GM23338 (cell line): Measurements from ENCODE around the gene RSU1. TPM values are rescaled to one million over a fixed set of nuclear protein-coding genes. Genes with fewer than 3 reads are reported as not detected.

Source experiments
- ATAC-seq: fragments of 200-7000 bp; cut with Tn5 transposase; 3 replicates; pipeline ENCODE4 v1.9.1; 2020
- DNase-seq: peaks from one replicate; pipeline ENCODE4 v3.0.0-alpha.2; 2015; ENCODE audit warnings: low spot score
- H2AFZ ChIP-seq: fragments of 200-600 bp; sonication (generic); 2 replicates; pipeline ENCODE4 v1.8.0; 2016; ENCODE audit warnings: antibody characterized with exemption, mild to moderate bottlenecking, moderate library complexity
- H3F3A ChIP-seq: fragments of 200-600 bp; sonication (generic); replicated peaks from 2 replicates; pipeline ENCODE4 v1.8.0; 2017; ENCODE audit warnings: antibody characterized with exemption, mixed run types, low read depth
- H3K27ac ChIP-seq: fragments of 200-600 bp; sonication (generic); 2 replicates; pipeline ENCODE4 v1.6.1; 2016; ENCODE audit warnings: low read depth
- H3K27me3 ChIP-seq: fragments of 200-600 bp; sonication (generic); 2 replicates; pipeline ENCODE4 v1.8.0; 2016; ENCODE audit warnings: mild to moderate bottlenecking, mixed run types, moderate library complexity; ENCODE audit not compliant: insufficient read depth
- H3K36me3 ChIP-seq: fragments of 200-600 bp; sonication (generic); 2 replicates; pipeline ENCODE4 v1.8.0; 2016; ENCODE audit warnings: mild to moderate bottlenecking; ENCODE audit not compliant: insufficient read depth
- H3K4me1 ChIP-seq: fragments of 200-600 bp; sonication (generic); 2 replicates; pipeline ENCODE4 v1.8.0; 2016; ENCODE audit warnings: mild to moderate bottlenecking, moderate library complexity; ENCODE audit not compliant: insufficient read depth
- H3K4me2 ChIP-seq: fragments of 200-600 bp; sonication (generic); 2 replicates; pipeline ENCODE4 v1.7.1; 2017; ENCODE audit warnings: mixed run types
- H3K4me3 ChIP-seq: fragments of 200-600 bp; sonication (generic); 2 replicates; pipeline ENCODE4 v1.6.1; 2016; ENCODE audit warnings: mixed run types
- H3K79me2 ChIP-seq: fragments of 200-600 bp; sonication (generic); replicated peaks from 2 replicates; pipeline ENCODE4 v1.8.0; 2017; ENCODE audit warnings: mild to moderate bottlenecking; ENCODE audit not compliant: insufficient read depth
- H3K9me2 ChIP-seq: fragments of 200-600 bp; sonication (generic); 2 replicates; pipeline ENCODE4 v1.8.0; 2017; ENCODE audit not compliant: insufficient read depth
- H4K20me1 ChIP-seq: fragments of 200-600 bp; sonication (generic); replicated peaks from 2 replicates; pipeline ENCODE4 v1.8.0; 2017; ENCODE audit warnings: mild to moderate bottlenecking; ENCODE audit not compliant: insufficient read depth
- H3K27ac Mint-ChIP-seq: 2 replicates; pipeline ENCODE4 v1.8.0; 2020; ENCODE audit warnings: inconsistent platforms, mild to moderate bottlenecking, moderate library complexity, mixed read lengths
- H3K27me3 Mint-ChIP-seq: 3 replicates; pipeline ENCODE4 v1.8.0; 2022; ENCODE audit warnings: low read depth, mild to moderate bottlenecking, moderate library complexity, mixed read lengths, inconsistent platforms; ENCODE audit not compliant: insufficient read depth, poor library complexity
- H3K36me3 Mint-ChIP-seq: 3 replicates; pipeline ENCODE4 v1.8.0; 2021; ENCODE audit warnings: low read depth, mild to moderate bottlenecking, inconsistent platforms, moderate library complexity, mixed read lengths
- H3K4me1 Mint-ChIP-seq: 3 replicates; pipeline ENCODE4 v1.8.0; 2020; ENCODE audit warnings: mild to moderate bottlenecking, inconsistent platforms, mixed read lengths
- H3K4me3 Mint-ChIP-seq: 3 replicates; pipeline ENCODE4 v1.8.0; 2021; ENCODE audit warnings: moderate library complexity, mild to moderate bottlenecking, inconsistent platforms, mixed read lengths
- H3K9me3 Mint-ChIP-seq: 3 replicates; pipeline ENCODE4 v1.8.0; 2020; ENCODE audit warnings: moderate library complexity, mild to moderate bottlenecking, inconsistent platforms, mixed read lengths
- CREB1 ChIP-seq: fragments of 250-450 bp; sonication (Bioruptor Pico); IDR thresholded peaks from 2 replicates; pipeline ENCODE4 v1.5.0; 2020; ENCODE audit warnings: low read depth, mild to moderate bottlenecking, moderate library complexity
- CTCF ChIP-seq, 2 experiments: fragments of 200-600 bp in 1 of 2; sonication (generic) in 1 of 2; conservative IDR thresholded peaks; 2 replicates each; pipeline versions ENCODE4 v1.5.1 to v1.6.1; 2016 to 2017; ENCODE audit warnings: antibody characterized with exemption in 2 of 2, low read depth in 2 of 2, mild to moderate bottlenecking in 2 of 2, moderate library complexity in 1 of 2
- ETS1 ChIP-seq: IDR thresholded peaks from 2 replicates; pipeline ENCODE4 v1.6.1; 2016; ENCODE audit warnings: antibody characterized with exemption
- EZH2 ChIP-seq: fragments of 200-600 bp; sonication (generic); IDR thresholded peaks from one replicate; pipeline ENCODE4 v1.8.0; 2017; ENCODE audit warnings: antibody characterized with exemption, mild to moderate bottlenecking, low read depth; ENCODE audit not compliant: unreplicated experiment
- EZH2phosphoT487 ChIP-seq: fragments of 200-600 bp; sonication (generic); IDR thresholded peaks from one replicate; pipeline ENCODE4 v1.8.1; 2018; ENCODE audit warnings: antibody characterized with exemption; ENCODE audit not compliant: unreplicated experiment
- JUNB ChIP-seq: IDR thresholded peaks from one replicate; pipeline ENCODE4 v1.6.1; 2016; ENCODE audit warnings: antibody characterized with exemption; ENCODE audit not compliant: unreplicated experiment
- NANOG ChIP-seq: IDR thresholded peaks from 2 replicates; pipeline ENCODE4 v1.6.1; 2016; ENCODE audit warnings: antibody characterized with exemption, borderline replicate concordance
- POLR2AphosphoS5 ChIP-seq: IDR thresholded peaks from 2 replicates; pipeline ENCODE4 v1.6.1; 2016; ENCODE audit warnings: antibody characterized with exemption, low read depth
- REST ChIP-seq: IDR thresholded peaks from one replicate; pipeline ENCODE4 v1.6.1; 2018; ENCODE audit warnings: antibody characterized with exemption; ENCODE audit not compliant: unreplicated experiment
- STAT1 ChIP-seq: IDR thresholded peaks from one replicate; pipeline ENCODE4 v1.6.1; 2016; ENCODE audit warnings: antibody characterized with exemption; ENCODE audit not compliant: unreplicated experiment
- ZNF114 ChIP-seq: fragments of 250-450 bp; sonication (Bioruptor Pico); IDR thresholded peaks from 2 replicates; pipeline ENCODE4 v1.5.0; 2020; ENCODE audit warnings: mild to moderate bottlenecking, moderate library complexity
- ZNF331 ChIP-seq: fragments of 250-450 bp; sonication (Bioruptor Pico); IDR thresholded peaks from 2 replicates; pipeline ENCODE4 v1.5.0; 2020; ENCODE audit warnings: low read depth, mild to moderate bottlenecking, moderate library complexity
- polyA plus RNA-seq: library from polyadenylated mRNA; unstranded; fragments of >200 nt; fragmentation: Nextera tagmentation; extraction: Ambion mirVana; gene quantifications from 2 replicates; pipeline ENCODE4 v1.2.1, GENCODE V29; 2016
- total RNA-seq: library from RNA; depleted of rRNA; stranded (reverse); fragments of >200 nt; shearing (Covaris generic); gene quantifications from 2 replicates; pipeline ENCODE4 v1.2.3, GENCODE V29; 2014

The RSU1 gene
- total and polyA plus RNA-seq, 2 experiments from 2014 or later = 62.7 to 96.2 TPM

GRCh38 chr10:16865766-16866165, 48.5 kb upstream of the RSU1 start:
- H3K4me3 Mint-ChIP-seq = no peak overlapping the region
- H3K9me2 ChIP-seq = no peaks in the 10 kb centered on the region
- H3K79me2 ChIP-seq = no peaks in the 10 kb centered on the region
- no peak for DNase-seq
- H3K36me3 Mint-ChIP-seq = no peaks in the 10 kb centered on the region
- TF ChIP-seq STAT1 (no peak), POLR2AphosphoS5 (no peak), ZNF114 (CRISPR knock-in tag) (no peak), JUNB (no peak), ZNF331 (CRISPR knock-in tag) (no peak)
- ATAC-seq = no peak
- no peaks in the 10 kb centered on the region for H3K36me3 ChIP-seq
- no peaks in the 10 kb centered on the region for H4K20me1 ChIP-seq
- no peak overlapping the region for H3K27ac ChIP-seq
- no peaks in the 10 kb centered on the region for H3K27me3 ChIP-seq
- H3K4me1 Mint-ChIP-seq = peaks cover 30% of the 10 kb centered on the region
- H3K4me3 ChIP-seq = no peak overlapping the region
- no peak overlapping the region for H2AFZ ChIP-seq
- 0 out of 2 replicates have a peak overlapping the region, but pooled peaks have one; percentile 60 for H3K4me2 ChIP-seq
- H3K9me3 Mint-ChIP-seq = no peaks in the 10 kb centered on the region
- H3K27ac Mint-ChIP-seq = no peak overlapping the region
- H3F3A ChIP-seq = no peaks in the 10 kb centered on the region
- H3K4me1 ChIP-seq = peaks cover 33% of the 10 kb centered on the region
- peaks cover 2% of the 10 kb centered on the region for H3K27me3 Mint-ChIP-seq

DNA sequence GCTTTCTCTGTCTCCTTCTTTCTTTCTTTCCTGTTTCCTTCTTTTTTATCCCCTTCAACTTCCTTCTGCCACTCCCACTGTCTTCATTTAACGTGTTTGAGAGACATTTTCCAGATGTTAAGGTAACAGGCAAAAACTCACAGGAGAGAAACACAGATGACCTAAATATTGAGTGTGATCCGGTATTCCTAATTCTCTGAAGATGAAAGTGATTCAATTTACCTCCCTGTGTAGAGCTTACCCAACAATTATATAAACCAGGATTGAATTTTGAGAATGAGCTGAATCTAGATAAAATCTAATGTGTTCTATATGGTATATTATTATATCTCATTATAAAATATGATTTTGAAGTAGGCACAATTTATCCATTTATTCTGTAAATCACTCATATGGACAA, 46.5 kb upstream of the RSU1 start:
- Histone ChIP-seq H3K27me3 (no peaks in the 10 kb centered on the region), H3K36me3 (no peaks in the 10 kb centered on the region), H3K27ac (no peak overlapping the region), H3K4me1 (peaks cover 30% of the 10 kb centered on the region), H2AFZ (no peak overlapping the region), H3K4me2 (no peak overlapping the region), H3F3A (no peaks in the 10 kb centered on the region), H4K20me1 (no peaks in the 10 kb centered on the region), H3K4me3 (no peak overlapping the region), H3K9me2 (no peaks in the 10 kb centered on the region), H3K79me2 (no peaks in the 10 kb centered on the region)
- no peaks in the 10 kb centered on the region for H3K9me3 Mint-ChIP-seq
- no peak overlapping the region for H3K4me3 Mint-ChIP-seq
- TF ChIP-seq CREB1 (CRISPR knock-in tag) = no peak
- no peak for TF ChIP-seq EZH2phosphoT487
- no peak for TF ChIP-seq ETS1
- no peak for TF ChIP-seq NANOG
- TF ChIP-seq REST = no peak
- no peak for TF ChIP-seq STAT1
- no peak for TF ChIP-seq EZH2
- no peak for TF ChIP-seq CTCF (conservative IDR thresholded peaks at IDR 0.05; ENCODE audit: low read depth in 2 of 2)
- no peak for TF ChIP-seq ZNF114 (CRISPR knock-in tag)
- no peak for TF ChIP-seq JUNB
- no peaks in the 10 kb centered on the region for H3K36me3 Mint-ChIP-seq
- DNase-seq (no peak), ATAC-seq (no peak)
- H3K27ac Mint-ChIP-seq = no peak overlapping the region
- H3K4me1 Mint-ChIP-seq = peaks cover 27% of the 10 kb centered on the region
- H3K27me3 Mint-ChIP-seq = peaks cover 2% of the 10 kb centered on the region
